ENCODE results near the gene TTC12. TPM values are rescaled to one million over a fixed set of nuclear protein-coding genes. Genes with fewer than 3 reads are reported as not detected.

Gene TTC12
- total and polyA plus RNA-seq, 2 of the 4 experiments (the other 2 are of a cell fraction) = 10.0 to 14.7 TPM

GRCh38 chr11:113316256-113316655 lies 1.9 kb downstream of the TTC12 start:
- TF ChIP-seq RFX5 (IDR thresholded peaks at IDR 0.05; ENCODE audit: low read depth, low read length) (no peak), MXI1 (IDR thresholded peaks at IDR 0.05; ENCODE audit: borderline replicate concordance, low read depth, low read length) (no peak), SMC3 (IDR thresholded peaks at IDR 0.05; ENCODE audit: low read depth, low read length) (no peak), ELK1 (IDR thresholded peaks at IDR 0.05; ENCODE audit: borderline replicate concordance, low read depth, low read length) (no peak), NFE2L2 (IDR thresholded peaks at IDR 0.05; ENCODE audit: low read depth, low read length) (no peak), MAZ (IDR thresholded peaks at IDR 0.05; ENCODE audit: borderline replicate concordance, low read depth, low read length) (no peak), MAFK (IDR thresholded peaks at IDR 0.05; ENCODE audit: low read depth, low read length) (no peak), BHLHE40 (IDR thresholded peaks at IDR 0.05; ENCODE audit: low read depth, low read length) (no peak), CTCF (conservative IDR thresholded peaks at IDR 0.05; ENCODE audit: low read depth, low read length) (no peak)
- no peak for DNase-seq
- no TSS peak for BruUV-seq (replicated peaks)
- no peak overlapping the region for H2BK20ac ChIP-seq (ENCODE audit: low read depth, low read length)
- H4K20me1 ChIP-seq (ENCODE audit: insufficient read depth, low read length) = no peaks in the 10 kb centered on the region
- WGBS, 2 experiments (ENCODE audit: extremely low coverage in 2 of 2, insufficient read length in 1 of 2) = no CpG with 5 or more reads among the region's 1 CpG
- H3K79me1 ChIP-seq (ENCODE audit: low read depth in 1 of 2, low read length in 2 of 2) = peaks cover 3 to 10% of the 10 kb centered on the region in 2 experiments; a peak in 2 of 4 replicates
- no peaks in the 10 kb centered on the region for H3K27me3 ChIP-seq (ENCODE audit: control insufficient read depth, insufficient read depth, low read length)
- no peak overlapping the region for H3K4ac ChIP-seq (ENCODE audit: low read depth, low read length)
- H4K91ac ChIP-seq (ENCODE audit: insufficient read depth, low read depth, low read length) = no peak overlapping the region
- intact Hi-C loops (cut with micrococcal nuclease) (no loop called here), in situ Hi-C loops (cut with MboI; ENCODE audit: low sequenced_read_pairs) (no loop called here), dilution Hi-C loops (cut with HindIII; ENCODE audit: low sequenced_read_pairs, unreplicated experiment) (no loop called here)
- no peak overlapping the region for H3K56ac ChIP-seq (ENCODE audit: extremely low read depth, insufficient read depth, low read length)
- no peak overlapping the region for H3K4me3 ChIP-seq (ENCODE audit: insufficient read depth, low read depth, low read length)
- no peak overlapping the region for H3K27ac ChIP-seq (ENCODE audit: insufficient read depth, low read length)
- no peak for ATAC-seq (ENCODE audit: low read depth)
- no peak overlapping the region for H3K14ac ChIP-seq (replicated peaks; ENCODE audit: low read depth, low read length)
- no peak overlapping the region for H3K4me2 ChIP-seq (ENCODE audit: low read depth, low read length)
- ChIA-PET POLR2A (ENCODE audit: unreplicated experiment) (no interaction called here), CTCF (interaction anchor here (0.5 to 2.8 kb wide), 2 partner anchors 414 to 1200 kb away, joined by 4 to 7 read pairs; no protein-coding TSS in a partner anchor)
- no peaks in the 10 kb centered on the region; the same call in none of the 2 replicates for H3K4me1 ChIP-seq (ENCODE audit: control insufficient read depth, insufficient read depth, low read length)
- no peak overlapping the region for H2BK120ac ChIP-seq (ENCODE audit: low read depth, low read length)
- H3K18ac ChIP-seq (ENCODE audit: low read depth, low read length) = no peak overlapping the region
- H3K9me3 ChIP-seq (ENCODE audit: control insufficient read depth, insufficient read depth, low read length) = no peaks in the 10 kb centered on the region
- no peak overlapping the region for H2AK9ac ChIP-seq (replicated peaks; ENCODE audit: low read depth, low read length, poor library complexity)
- no peak overlapping the region for H3K9ac ChIP-seq (ENCODE audit: low read depth, low read length)
- no peak overlapping the region for H4K5ac ChIP-seq (ENCODE audit: low read depth, low read length)
- no peak overlapping the region for H2AK5ac ChIP-seq (ENCODE audit: low read depth, low read length)
- no peak overlapping the region for H2BK5ac ChIP-seq (ENCODE audit: low read depth, low read length, poor library complexity, severe bottlenecking)
- no peaks in the 10 kb centered on the region; the same call in 1 of the 2 replicates for H3K9me1 ChIP-seq (ENCODE audit: insufficient read depth, low read length)
- H4K8ac ChIP-seq (ENCODE audit: low read depth in 2 of 2, low read length in 2 of 2) = no peak overlapping the region
- H2BK15ac ChIP-seq (ENCODE audit: low read depth, low read length) = no peak overlapping the region
- no peak overlapping the region for H3K23ac ChIP-seq (ENCODE audit: low read depth, low read length)
- H3K36me3 ChIP-seq (ENCODE audit: control insufficient read depth, insufficient read depth, low read length) = no peaks in the 10 kb centered on the region
- no peak overlapping the region for H2AFZ ChIP-seq (replicated peaks; ENCODE audit: low read length, poor library complexity)

Measured in IMR-90 (cell line).